HG03039 (cell line): ENCODE data around the gene OR4N2.
"Not testable (repeated sequence)": the region's sequence is repeated elsewhere in the genome, so short reads cannot be mapped to it uniquely, and the experiment has no call there.

Experiments used
- ATAC-seq: cut with Tn5 transposase; IDR thresholded peaks from one replicate; pipeline ENCODE4 v1.9.1; 2021; ENCODE audit warnings: mild to moderate bottlenecking, moderate library complexity; ENCODE audit not compliant: unreplicated experiment

OR4N2 gene

DNA sequence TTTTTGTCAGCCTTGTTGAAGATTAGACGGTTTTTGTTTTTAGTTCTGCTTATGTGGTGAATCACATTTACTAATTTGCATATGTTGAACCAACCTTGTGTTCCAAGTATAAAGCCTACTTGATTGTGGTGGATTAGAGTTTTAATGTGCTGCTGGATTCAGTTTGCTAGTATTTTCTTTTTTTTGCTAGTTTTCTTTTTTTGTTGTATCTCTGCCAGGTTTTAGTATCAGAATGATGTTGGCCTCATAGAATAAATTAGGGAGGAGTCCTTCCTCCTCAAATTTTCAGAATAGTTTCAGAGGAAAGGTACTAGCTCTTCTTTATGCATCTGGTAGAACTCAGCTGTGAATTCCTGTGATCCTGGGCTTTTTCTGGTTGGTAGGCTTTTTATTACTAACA, at the start of gene OR4N2:
OR4N2 (plus strand) TSS at position 301 of the 400 bp plus-strand sequence. CDS start 23,679 bp downstream, outside the sequence.
- ATAC-seq, result not testable (repeated sequence)

GRCh38 chr14:19754172-19754571, 49.4 kb upstream of the OR4N2 start:
- no peak for ATAC-seq

DNA sequence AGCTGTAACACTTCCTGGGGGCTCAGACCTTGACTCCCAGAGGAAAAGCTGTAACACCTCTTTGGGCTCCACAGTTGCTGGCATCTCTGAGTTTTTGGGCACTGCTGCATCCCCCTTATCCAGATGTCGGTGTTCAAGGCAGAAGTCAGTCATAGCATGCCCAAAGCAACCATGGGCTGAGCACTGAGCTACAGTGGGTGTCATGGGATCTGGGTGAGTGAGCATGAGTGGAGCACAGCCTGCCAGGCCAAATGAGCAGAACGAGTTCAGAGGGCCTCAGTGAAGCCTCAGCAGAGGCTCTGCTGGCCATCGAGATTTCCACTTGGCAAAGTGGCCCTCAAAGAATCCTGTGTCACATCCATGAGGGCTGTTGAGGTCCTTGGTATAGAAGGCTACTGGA, 32.1 kb upstream of the OR4N2 start:
- not testable (repeated sequence) for ATAC-seq

DNA sequence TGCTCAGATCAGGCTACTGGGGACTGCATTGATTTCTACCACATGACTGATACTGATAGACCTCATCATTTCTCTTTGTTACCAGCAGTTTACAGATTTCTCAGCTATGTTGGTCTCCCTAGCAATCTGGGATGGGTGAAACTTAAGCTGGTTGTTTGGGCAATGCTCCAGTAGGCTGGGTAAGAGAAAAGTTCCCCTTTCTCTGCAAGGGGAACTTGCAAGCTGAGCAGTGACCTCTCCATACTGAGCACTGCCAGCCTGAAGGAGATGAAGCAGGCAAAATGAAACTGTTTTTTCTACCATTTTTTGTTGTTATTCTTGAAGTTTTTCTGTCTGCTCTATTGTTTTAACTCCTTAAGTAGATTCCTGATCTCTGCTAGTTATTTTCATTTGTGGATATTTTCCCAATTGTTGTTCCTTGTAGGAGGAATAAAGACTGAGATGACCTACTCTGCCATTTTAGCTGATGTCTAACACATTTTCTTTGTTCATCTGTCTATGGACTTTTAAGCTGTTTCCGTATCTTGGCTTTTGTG, 31.6 kb upstream of the OR4N2 start:
- ATAC-seq, result no peak

GRCh38 chr14:19772454-19772853, 31.1 kb upstream of the OR4N2 start:
- ATAC-seq, result not testable (repeated sequence)

DNA sequence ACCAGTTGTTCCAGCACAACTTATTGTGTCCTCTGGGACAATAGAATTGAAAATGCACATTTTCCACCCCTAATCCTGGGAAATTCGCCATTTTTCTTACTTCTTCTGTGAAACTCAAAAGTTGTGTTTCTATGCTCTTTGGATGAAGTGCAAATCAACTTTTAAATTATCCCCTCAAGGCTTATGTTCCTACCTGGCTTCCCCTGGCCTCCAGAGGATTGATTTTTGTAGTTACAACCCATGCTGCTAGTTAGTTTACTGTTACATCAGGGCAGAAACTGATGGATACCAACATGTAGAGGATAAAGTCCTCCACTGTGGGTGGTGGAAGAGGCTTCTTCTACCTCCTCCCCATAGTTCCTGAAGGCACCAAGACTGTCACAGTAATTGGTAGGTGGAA, 30.4 kb upstream of the OR4N2 start, which contains the start of gene OR4M1:
OR4M1 (plus strand) TSS at position 301 of the 400 bp plus-strand sequence. CDS start 6,819 bp downstream, outside the sequence.
- not testable (repeated sequence) for ATAC-seq

- no peak for ATAC-seq
These were observed 28.0 kb upstream of the OR4N2 start for GRCh38 chr14:19775587-19775986.

- not testable (repeated sequence) for ATAC-seq
These were observed 17.7 kb upstream of the OR4N2 start for GRCh38 chr14:19785848-19786247.

GRCh38 chr14:19787318-19787717, 16.3 kb upstream of the OR4N2 start:
- ATAC-seq, result not testable (repeated sequence)

- ATAC-seq, result not testable (repeated sequence)
These were observed 15.4 kb upstream of the OR4N2 start for GRCh38 chr14:19788150-19788549.

GRCh38 chr14:19796520-19797108, 7.0 kb upstream of the OR4N2 start:
- ATAC-seq, result not testable (repeated sequence)

- no peak for ATAC-seq
These were observed 3.7 kb upstream of the OR4N2 start for GRCh38 chr14:19799880-19800279.

- ATAC-seq, result no peak
These were observed 3.1 kb upstream of the OR4N2 start for GRCh38 chr14:19800282-19801117.

GRCh38 chr14:19801118-19801464, 2.5 kb upstream of the OR4N2 start:
- ATAC-seq, result no peak

DNA sequence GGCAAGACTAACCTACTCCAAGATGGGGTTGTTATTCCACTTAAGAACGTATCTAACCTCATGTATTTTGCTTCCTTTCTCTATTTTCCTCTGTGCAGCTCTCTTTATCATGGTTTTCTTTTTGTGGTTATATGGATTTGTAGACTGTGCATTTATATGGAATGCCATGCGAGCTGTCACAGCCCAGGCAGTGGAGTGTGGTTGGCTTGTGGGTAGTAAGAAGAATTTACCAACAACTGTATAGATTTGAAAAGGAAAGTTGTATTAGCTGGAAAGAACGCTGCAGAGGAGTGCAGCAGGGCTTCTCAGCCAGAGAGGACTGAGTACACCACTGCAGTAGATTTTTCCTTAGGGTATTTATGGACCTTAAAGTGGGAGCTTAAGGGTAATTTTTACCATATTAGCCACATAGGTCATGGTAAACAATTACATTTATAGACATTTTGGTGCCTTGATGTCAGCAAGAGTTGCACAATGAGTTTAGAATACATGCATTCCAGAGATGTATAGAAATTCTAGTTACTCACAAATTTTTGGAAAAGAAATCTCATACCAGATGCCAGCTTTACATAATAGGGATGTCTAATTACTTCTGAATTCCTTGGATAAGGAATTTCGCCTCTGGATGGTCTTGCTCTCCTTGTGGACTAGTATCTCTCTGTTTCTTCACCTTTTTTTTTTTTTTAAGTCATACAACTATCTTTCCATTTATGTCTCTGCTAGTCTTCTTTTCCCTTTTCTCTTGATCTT, 9.8 kb downstream of the OR4N2 start:
- ATAC-seq, result not testable (repeated sequence)

DNA sequence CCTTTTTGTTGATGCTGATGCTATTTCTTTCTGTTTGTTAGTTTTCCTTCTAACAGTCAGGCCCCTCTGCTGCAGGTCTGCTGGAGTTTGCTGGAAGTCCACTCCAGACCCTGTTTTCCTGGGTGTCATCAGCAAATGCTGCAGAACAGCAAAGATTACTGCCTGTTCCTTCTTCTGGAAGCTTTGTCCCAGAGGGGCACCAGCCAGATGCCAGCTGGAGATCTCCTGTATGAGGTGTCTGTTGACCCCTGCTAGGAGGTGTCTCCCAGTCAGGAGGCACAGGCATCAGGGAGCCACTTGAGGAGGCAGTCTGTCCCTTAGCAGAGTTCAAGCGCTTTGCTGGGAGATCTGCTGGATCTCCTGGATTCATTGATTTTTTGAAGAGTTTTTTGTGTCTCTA, 16.3 kb downstream of the OR4N2 start:
- ATAC-seq, result not testable (repeated sequence)

GRCh38 chr14:19821016-19821415, 17.4 kb downstream of the OR4N2 start:
- ATAC-seq, result not testable (repeated sequence)

- ATAC-seq, result no peak
These were observed 19.6 kb downstream of the OR4N2 start for GRCh38 chr14:19823178-19823577.

DNA sequence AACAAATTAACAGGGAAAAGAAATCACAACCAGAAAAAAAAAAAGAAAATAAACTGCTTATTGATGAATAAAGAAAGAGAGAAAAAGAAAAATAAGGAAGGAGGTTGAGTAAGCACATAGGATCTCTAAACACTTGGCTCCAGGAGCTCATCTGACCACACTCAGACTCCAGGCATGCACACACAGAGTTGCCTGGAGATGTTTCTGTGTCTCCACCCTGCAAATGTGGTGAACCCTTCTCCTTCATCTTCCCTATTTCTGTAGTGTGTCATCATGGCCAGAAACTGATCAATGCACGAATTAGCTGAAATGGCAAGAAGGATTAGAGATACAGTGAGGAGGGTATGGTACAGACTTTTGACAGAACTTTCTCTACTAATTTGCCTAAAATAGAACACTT, 20.2 kb downstream of the OR4N2 start:
- ATAC-seq, result no peak

- not testable (repeated sequence) for ATAC-seq
These were observed 24.2 kb downstream of the OR4N2 start for GRCh38 chr14:19827626-19828244.

DNA sequence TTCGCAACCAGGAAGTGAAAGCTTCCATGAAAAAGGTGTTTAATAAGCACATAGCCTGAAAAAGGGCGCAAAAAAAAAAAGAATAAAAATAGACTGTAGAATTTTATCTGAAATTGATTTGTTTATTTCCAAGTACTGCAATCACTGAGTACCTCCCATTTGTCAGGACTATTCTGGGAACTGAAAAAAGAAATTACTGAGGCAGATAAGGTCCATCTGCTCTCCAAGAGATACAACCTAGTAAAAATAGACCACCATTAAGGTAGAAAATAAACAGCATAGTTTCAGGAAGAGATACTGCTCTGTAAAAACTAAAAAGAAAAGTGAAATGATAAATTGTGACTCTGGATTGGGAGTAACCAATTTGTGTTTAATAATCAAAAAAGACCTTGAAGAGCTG, 24.7 kb downstream of the OR4N2 start:
- no peak for ATAC-seq
